Mesenteric fat pad (tissue), 1 donor: Measurements from ENCODE around the gene RFC2. TPM values are rescaled to one million over a fixed set of nuclear protein-coding genes. Genes with fewer than 3 reads are reported as not detected.
"Not testable (repeated sequence)": the region's sequence is repeated elsewhere in the genome, so short reads cannot be mapped to it uniquely, and the experiment has no call there.

Experiments used
- DNase-seq: peaks from one replicate; pipeline ENCODE4 v3.0.0-alpha.2; 2020; ENCODE audit warnings: low spot score
- total RNA-seq: library from RNA; stranded (reverse); fragmentation: NEBNext Ultra II Directional; extraction: Animal tissue kit (Norgen Biotek cat#: 25700); gene quantifications from one replicate; pipeline ENCODE4 v1.2.1, GENCODE V29; 2021
- donor health status: DM: yes; HTN: yes; CAD: no.

Gene RFC2
- total RNA-seq, 1 donor from 2014 or later: 16.9 TPM

GRCh38 chr7:74252893-74253292 lies 1.3 kb downstream of the RFC2 start:
- DNase-seq: no peak

- not testable (repeated sequence) for DNase-seq
Observed at GRCh38 chr7:74249058-74249457, 5.1 kb downstream of the RFC2 start.

- DNase-seq: no peak
Observed at GRCh38 chr7:74248156-74248555, 6.0 kb downstream of the RFC2 start.

- no peak for DNase-seq
Observed at GRCh38 chr7:74246497-74246896, 7.7 kb downstream of the RFC2 start.

- DNase-seq: no peak
Observed at GRCh38 chr7:74242122-74242443, 12.1 kb downstream of the RFC2 start.

DNA sequence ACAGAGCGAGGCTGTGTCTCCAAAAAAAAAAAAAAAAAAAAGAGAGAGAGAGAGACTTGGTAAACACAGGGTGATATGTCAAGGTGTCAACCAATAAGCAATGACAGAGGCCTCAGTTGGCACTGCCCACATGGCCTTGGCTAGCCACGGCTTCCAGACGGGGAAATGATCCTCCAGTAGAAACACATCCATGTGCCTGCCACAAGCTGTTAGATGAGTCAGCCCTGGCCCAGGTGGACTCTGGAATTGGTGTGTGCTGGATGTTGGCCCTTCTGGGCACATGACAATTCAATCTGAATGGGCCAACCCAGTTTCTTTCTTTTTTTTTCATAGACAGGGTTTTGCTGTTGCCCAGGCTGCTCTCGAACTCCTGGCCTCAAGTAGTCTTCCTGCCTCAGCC lies 13.7 kb downstream of the RFC2 start:
- DNase-seq: no peak

DNA sequence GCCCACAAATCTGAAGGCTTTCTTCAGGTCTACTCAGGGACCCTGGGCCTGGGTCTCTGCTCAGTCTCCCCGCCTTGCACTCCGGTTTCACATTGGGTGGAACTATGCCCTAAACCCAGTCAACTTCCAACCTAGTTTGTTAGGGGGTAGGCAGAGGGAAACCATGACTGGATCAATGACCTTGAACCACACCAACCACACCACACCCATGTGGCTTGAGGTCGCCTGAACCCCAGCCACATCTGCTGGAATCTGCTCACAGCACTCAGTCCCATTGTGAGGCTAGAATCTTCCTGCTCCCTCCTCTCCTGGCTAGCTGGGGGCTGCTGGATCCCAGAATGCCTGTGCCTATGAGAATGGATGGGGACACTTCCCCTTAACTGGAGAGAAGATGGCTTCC lies 17.9 kb downstream of the RFC2 start:
- DNase-seq: no peak

- no peak for DNase-seq
Observed at GRCh38 chr7:74235518-74236268, 18.5 kb downstream of the RFC2 start.

- DNase-seq: no peak
Observed at GRCh38 chr7:74233655-74234285, 20.4 kb downstream of the RFC2 start.

DNA sequence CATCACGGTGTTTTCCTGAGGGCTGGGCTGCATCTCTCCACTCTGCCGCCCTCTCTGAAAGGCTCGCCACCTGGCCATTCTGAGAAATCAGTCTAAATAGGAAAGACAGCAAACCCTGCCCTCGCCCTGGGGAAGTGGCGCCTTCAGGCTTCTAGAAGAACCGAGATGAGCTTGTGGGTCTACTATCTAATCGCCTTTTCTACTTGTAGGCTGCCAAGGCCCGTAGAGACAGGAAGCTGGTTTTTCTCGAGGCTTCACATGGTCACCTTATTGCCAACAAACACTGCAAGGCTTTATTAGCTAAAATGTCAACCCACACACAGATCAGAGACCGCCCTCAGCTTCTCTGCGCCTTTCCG lies 23.0 kb downstream of the RFC2 start:
- DNase-seq: no peak

- DNase-seq: no peak
Observed at GRCh38 chr7:74230446-74231231, 23.6 kb downstream of the RFC2 start.

GRCh38 chr7:74228951-74229900 lies 25.0 kb downstream of the RFC2 start:
- no peak for DNase-seq

- DNase-seq: no peak
Observed at GRCh38 chr7:74226633-74227032, 27.6 kb downstream of the RFC2 start.

- DNase-seq: no peak
Observed at GRCh38 chr7:74225400-74225799, 28.8 kb downstream of the RFC2 start.

GRCh38 chr7:74224907-74225306 lies 29.3 kb downstream of the RFC2 start:
- not testable (repeated sequence) for DNase-seq

GRCh38 chr7:74224511-74224832 lies 29.7 kb downstream of the RFC2 start:
- no peak for DNase-seq

DNA sequence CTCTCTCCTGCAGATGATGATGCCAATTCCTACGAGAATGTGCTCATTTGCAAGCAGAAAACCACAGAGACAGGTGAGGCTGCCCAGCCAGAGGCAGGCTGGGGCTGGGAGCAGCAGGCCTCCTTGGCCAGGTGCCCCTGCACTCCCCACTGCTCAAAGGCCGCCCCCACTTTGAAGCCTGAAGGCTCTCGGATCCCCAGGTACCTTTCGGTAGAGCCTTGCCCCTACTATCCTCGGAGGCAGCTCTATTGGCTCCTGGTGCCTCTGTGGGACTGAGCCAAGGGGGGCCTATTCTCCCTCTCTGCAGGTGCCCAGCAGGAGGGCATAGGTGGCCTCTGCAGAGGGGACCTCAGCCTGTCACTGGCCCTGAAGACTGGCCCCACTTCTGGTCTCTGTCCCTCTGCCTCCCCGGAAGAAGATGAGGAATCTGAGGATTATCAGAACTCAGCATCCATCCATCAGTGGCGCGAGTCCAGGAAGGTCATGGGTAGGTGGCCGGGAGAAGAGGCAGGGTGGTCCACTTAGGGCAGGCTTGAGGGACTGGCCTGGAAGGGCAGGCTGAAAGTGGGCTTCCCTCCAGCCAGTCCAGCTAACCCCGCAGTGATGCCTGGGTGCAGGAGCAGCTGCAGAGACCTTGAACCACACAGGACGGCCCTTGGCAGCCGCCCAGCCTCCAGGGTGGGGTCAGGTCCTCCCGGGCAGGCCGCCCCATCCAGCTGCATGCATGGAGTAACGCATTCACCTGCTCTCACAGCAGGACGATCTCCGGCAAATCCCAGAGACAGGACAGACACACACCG lies 30.3 kb downstream of the RFC2 start:
- DNase-seq: no peak

DNA sequence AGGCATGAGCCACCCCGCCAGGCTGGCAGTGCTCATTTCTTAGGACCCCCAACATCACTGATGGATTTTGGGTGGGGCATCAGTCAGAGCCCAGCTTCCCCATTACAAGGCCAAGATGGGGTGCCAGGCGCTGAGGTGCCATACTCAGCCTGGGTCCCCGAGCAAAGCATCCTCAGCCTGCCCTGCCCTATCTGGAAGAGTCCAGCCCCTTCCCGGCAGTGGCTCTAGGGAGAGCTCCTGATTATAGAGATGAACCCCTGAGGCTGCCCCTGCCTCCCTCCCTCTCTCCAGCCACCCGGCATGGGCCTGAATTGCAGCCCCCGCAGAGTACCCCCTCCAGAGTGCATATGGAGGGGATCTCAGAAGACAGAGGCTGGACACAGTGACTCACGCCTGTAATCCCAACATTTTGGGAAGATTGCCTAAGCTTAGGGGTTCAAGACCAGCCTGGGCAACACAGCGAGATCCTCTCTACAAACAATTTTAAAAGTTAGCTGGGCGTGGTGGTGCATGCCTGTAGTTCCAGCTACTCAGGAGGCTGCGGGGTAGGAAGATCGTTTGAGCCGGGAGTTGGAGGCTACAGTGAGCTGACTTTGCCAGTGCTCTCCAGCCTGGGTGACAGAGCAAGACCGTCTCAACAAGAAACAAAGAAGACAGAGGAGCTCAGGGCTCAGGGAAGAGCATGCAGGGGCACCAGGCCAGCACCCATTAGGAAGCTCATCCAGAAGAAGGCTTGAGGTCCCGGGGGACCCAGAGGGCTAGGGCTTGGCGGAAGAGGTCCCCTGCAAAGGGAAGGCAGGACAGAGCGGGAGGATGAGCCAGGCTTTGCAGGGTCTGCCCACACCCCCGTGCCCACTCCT lies 31.1 kb downstream of the RFC2 start:
- DNase-seq: no peak

- no peak for DNase-seq
Observed at GRCh38 chr7:74221713-74222112, 32.5 kb downstream of the RFC2 start.

DNA sequence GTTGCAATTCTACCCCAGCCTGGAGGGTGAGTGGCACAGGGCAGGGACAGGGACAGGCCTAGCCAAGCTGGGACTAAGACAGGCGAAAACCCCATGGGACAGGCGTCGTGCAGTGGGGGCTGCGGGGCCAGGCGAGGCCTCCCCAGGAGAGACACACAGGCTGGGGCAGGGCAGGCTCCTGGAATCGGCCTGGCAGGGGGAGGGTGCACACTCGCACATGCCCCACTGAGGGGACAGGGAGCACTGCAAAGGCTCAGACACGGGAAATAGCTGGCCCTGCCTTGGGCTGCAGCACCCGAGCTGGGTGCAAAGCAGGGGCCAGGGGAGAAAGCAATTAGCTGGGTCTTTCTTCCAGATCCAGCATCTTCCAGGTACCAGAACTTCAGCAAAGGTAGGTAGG lies 34.0 kb downstream of the RFC2 start:
- DNase-seq: no peak
